Sigmoid colon (tissue), 7 donors: Measurements from ENCODE around the gene ADAM8. TPM values are rescaled to one million over a fixed set of nuclear protein-coding genes. Genes with fewer than 3 reads are reported as not detected.

Experiments used
- DNase-seq: peaks from one replicate; pipeline ENCODE4 v3.0.0-alpha.2; 2019
- H3K27ac ChIP-seq, 4 donors: fragments of 200-600 bp; sonication (generic); one replicate each; pipeline ENCODE4 v1.5.1; 2016 to 2019; ENCODE audit warnings: mild to moderate bottlenecking in 1 of 4
- H3K27me3 ChIP-seq, 3 donors: fragments of 200-600 bp; sonication (generic); one replicate each; pipeline ENCODE4 v1.5.1; 2019; ENCODE audit warnings: mild to moderate bottlenecking in 1 of 3
- H3K36me3 ChIP-seq, 4 donors: fragments of 200-600 bp; sonication (generic); one replicate each; pipeline ENCODE4 v1.5.1; 2016 to 2019
- H3K4me1 ChIP-seq, 4 donors: fragments of 200-600 bp; sonication (generic); one replicate each; pipeline ENCODE4 v1.5.1; 2017 to 2019
- H3K4me3 ChIP-seq, 4 donors: fragments of 200-600 bp; sonication (generic); one replicate each; pipeline ENCODE4 v1.5.1; 2017 to 2019; ENCODE audit warnings: mild to moderate bottlenecking in 2 of 4, moderate library complexity in 1 of 4
- H3K9me3 ChIP-seq, 4 donors: fragments of 200-600 bp in 3 of 4; sonication (generic) in 3 of 4; one replicate each; pipeline versions ENCODE4 v1.5.1 to v1.6.1; 2013 to 2019
- EP300 ChIP-seq, 4 donors: sonication (generic); formaldehyde crosslinking; IDR thresholded peaks; one replicate each; pipeline ENCODE4 v1.6.1; 2017; ENCODE audit warnings: antibody characterized with exemption in 4 of 4
- POLR2A ChIP-seq, 2 donors: fragments of 450-650 bp; IDR thresholded peaks; one replicate each; pipeline ENCODE4 v1.6.1; 2016; ENCODE audit warnings: antibody characterized with exemption in 2 of 2, mild to moderate bottlenecking in 2 of 2, moderate library complexity in 2 of 2
- POLR2AphosphoS5 ChIP-seq, 4 donors: sonication (generic); formaldehyde crosslinking; IDR thresholded peaks; one replicate each; pipeline ENCODE4 v1.6.1; 2017; ENCODE audit warnings: antibody characterized with exemption in 4 of 4
- WGBS, 2 donors: extraction: QIAGEN DNeasy Blood & Tissue Kit; methylation state at CpG; one replicate each; pipeline ENCODE4 v1.1.7; 2013; 5-methylcytosine and 5-hydroxymethylcytosine counted together
- intact Hi-C: fragments of 100-400 bp; cut with DNase I; formaldehyde crosslinking; loops from one replicate; pipeline ENCODE4 v1.15.1; 2023
- polyA plus RNA-seq, 3 donors: library from polyadenylated mRNA; stranded (reverse); fragments of 200-250 nt; gene quantifications; one replicate each; pipeline ENCODE4 v1.2.3, GENCODE V29; 2013
- total RNA-seq, 4 donors: library from RNA; depleted of rRNA; stranded (reverse); fragments of >200 nt; gene quantifications; one replicate each; pipeline ENCODE4 v1.1.0, GENCODE V29; 2016
- TF ChIP-seq, protein P1 (sequence below), 4 experiments: fragments of 450-650 bp in 3 of 4; fragments of 200-600 bp in 1 of 4; IDR thresholded peaks; one replicate each; pipeline ENCODE4 v1.5.1; 2016 to 2019; ENCODE audit warnings: antibody characterized with exemption in 4 of 4, mild to moderate bottlenecking in 3 of 4, moderate library complexity in 2 of 4
- donor health status: healthy with polysubstance abuse.
- donor health status: Bipolar disorder and iron deficiency.
- donor health status: healthy.

ADAM8 gene
- total and polyA plus RNA-seq, 7 donors = 0.36 to 8.9 (median 1.2) TPM

DNA sequence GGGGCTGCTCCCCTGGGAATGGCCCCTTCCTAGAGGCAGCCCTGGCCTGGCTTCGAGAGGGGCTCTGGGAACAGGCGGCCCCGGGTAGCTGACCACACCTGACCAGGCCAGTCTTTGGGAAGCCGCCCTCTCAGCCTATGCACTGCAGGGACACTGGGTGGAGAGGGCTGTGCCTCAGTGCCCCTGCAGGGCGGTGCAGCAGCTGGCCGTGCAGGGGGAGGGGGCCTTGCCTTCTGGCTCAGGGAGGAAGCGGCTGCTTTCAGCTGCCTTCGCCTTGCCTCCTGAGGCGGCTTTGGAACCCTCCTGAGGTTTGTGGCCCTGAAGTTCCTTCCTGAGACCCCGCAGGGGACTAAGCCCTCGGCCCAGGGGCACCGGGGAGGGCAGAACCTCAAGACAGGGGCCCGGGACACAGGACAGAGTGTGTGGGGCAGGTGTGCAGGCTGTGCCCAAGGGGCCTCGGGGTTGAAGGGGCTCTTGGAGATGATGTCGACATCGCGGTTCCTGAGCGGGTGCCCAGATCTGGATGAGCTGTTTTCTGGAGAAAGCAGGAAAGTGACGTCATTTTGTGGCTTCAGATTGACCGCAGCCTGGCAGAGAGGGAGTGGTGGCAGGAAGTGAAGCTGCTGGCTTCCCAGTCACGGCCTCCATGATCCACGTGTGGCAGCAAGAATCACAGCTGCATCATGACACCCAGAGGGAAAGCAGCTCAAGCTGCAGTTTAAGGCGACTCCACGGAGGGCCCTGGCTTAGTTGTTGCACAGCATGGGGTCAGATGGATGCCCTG lies 17.7 kb downstream of the ADAM8 start:
- intact Hi-C loops = no loop called here
- TF ChIP-seq EP300 (IDR thresholded peaks at IDR 0.05) (peak in 1 of 4 donors; percentile 58), POLR2AphosphoS5 (IDR thresholded peaks at IDR 0.05) (peak in 2 of 4 donors; percentile 24 to 74), POLR2A (IDR thresholded peaks at IDR 0.05) (no peak)
- TF ChIP-seq, protein P1, sequence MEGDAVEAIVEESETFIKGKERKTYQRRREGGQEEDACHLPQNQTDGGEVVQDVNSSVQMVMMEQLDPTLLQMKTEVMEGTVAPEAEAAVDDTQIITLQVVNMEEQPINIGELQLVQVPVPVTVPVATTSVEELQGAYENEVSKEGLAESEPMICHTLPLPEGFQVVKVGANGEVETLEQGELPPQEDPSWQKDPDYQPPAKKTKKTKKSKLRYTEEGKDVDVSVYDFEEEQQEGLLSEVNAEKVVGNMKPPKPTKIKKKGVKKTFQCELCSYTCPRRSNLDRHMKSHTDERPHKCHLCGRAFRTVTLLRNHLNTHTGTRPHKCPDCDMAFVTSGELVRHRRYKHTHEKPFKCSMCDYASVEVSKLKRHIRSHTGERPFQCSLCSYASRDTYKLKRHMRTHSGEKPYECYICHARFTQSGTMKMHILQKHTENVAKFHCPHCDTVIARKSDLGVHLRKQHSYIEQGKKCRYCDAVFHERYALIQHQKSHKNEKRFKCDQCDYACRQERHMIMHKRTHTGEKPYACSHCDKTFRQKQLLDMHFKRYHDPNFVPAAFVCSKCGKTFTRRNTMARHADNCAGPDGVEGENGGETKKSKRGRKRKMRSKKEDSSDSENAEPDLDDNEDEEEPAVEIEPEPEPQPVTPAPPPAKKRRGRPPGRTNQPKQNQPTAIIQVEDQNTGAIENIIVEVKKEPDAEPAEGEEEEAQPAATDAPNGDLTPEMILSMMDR (IDR thresholded peaks at IDR 0.05) = no peak
- Histone ChIP-seq H3K36me3 (no peaks in the 10 kb centered on the region), H3K4me3 (no peak overlapping the region), H3K27me3 (peaks cover 0 to 9% (median 0%) of the 10 kb centered on the region in 3 donors), H3K27ac (peak overlapping the region; percentile 39 to 70 (median 57)), H3K9me3 (no peaks in the 10 kb centered on the region), H3K4me1 (peaks cover 0 to 38% (median 27%) of the 10 kb centered on the region in 4 donors)
- peak; percentile 90 for DNase-seq
- WGBS, 2 donors = 42 to 76% methylated on average over 24 of the region's 24 CpGs

DNA sequence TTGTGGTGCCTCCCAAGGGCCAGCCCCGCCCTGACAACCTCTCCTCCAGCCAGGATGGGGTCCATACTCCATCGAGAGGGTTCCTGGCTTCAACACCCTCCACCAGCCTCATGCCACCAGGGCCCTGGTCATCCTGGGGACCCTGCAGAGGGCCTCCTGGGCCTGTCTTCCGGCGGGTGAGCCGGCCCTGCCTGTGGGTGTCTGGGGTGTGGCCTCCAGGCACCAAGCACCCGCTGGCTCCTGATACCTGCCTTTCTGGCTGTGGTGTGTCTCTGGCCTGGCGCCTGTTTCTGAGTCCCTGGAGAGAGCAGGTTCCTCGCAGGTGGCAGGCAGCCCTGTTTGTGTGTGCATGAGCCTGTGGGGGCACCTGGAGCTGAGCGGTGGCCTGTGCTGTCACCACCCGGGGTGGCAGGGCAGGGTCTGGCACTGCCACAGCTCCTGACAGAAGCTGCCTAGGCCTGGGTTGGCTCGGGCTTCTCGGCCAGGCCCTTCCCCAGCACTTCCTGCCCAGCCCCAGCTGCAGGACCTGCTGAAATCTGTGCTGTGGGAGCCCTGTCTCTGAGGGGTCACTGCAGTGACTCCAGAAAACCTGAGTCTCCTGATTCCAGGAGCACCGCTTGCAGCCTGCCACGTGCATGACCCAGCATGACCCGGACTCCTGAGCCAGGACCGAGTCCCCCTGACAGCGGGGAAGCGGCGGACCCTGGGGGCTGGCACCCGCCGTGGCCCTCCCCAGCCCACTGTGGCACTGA lies 18.4 kb downstream of the ADAM8 start:
- DNase-seq = no peak
- no peak for TF ChIP-seq EP300 (IDR thresholded peaks at IDR 0.05)
- TF ChIP-seq, protein P1 (IDR thresholded peaks at IDR 0.05) = no peak
- TF ChIP-seq POLR2AphosphoS5 (IDR thresholded peaks at IDR 0.05) = no peak
- no peak for TF ChIP-seq POLR2A (IDR thresholded peaks at IDR 0.05)
- intact Hi-C loops = no loop called here
- no peaks in the 10 kb centered on the region for H3K36me3 ChIP-seq
- H3K4me1 ChIP-seq = peaks cover 0 to 38% (median 27%) of the 10 kb centered on the region in 4 donors
- 42 to 44% methylated on average over 21 of the region's 21 CpGs for WGBS, 2 donors
- no peak overlapping the region for H3K4me3 ChIP-seq
- peak overlapping the region; percentile 9 to 70 (median 41) for H3K27ac ChIP-seq
- H3K9me3 ChIP-seq = no peaks in the 10 kb centered on the region
- H3K27me3 ChIP-seq = peaks cover 0 to 9% (median 0%) of the 10 kb centered on the region in 3 donors

DNA sequence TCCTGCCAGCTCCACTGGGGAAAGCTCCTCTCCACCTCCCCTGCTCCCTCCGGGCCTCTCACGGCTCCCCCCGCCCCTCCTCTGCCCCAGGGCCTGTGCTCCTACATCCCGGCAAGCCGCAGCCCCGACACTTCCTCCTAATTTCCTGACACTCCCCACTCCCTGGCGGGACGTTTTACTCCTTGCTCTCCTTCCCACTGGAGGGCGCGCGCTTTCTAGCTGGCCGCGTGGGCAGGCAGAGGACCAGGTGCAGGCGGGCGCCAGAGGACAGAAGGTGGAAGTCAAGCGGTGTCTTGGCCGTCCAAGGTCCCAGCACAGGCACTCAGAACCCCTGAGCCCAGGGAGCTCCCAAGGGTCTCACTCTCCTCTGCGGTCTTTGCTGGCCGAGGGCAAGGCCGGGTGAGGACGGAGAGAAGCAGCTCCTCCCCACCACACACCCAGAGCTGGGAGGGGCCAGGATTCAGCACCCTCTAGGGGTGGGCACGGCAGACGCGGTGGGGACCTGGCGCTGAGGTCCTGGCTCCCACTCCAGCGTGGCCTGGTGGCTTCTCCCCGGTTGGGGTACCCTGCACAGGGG lies 19.1 kb downstream of the ADAM8 start:
- DNase-seq = peak; percentile 81
- intact Hi-C loops = no loop called here
- WGBS, 2 donors = 4 to 6% methylated on average over 27 of the region's 27 CpGs
- Histone ChIP-seq H3K4me3 (peak overlapping the region in 2 of 4 donors; percentile 23 to 29), H3K4me1 (peaks cover 0 to 34% (median 26%) of the 10 kb centered on the region in 4 donors), H3K27me3 (peaks cover 0 to 10% (median 0%) of the 10 kb centered on the region in 3 donors), H3K9me3 (no peaks in the 10 kb centered on the region), H3K27ac (peak overlapping the region; percentile 9 to 70 (median 41)), H3K36me3 (no peaks in the 10 kb centered on the region)
- TF ChIP-seq EP300 (IDR thresholded peaks at IDR 0.05) (no peak), POLR2AphosphoS5 (IDR thresholded peaks at IDR 0.05) (peak in 1 of 4 donors; percentile 8), POLR2A (IDR thresholded peaks at IDR 0.05) (no peak)
- TF ChIP-seq, protein P1 (IDR thresholded peaks at IDR 0.05) = peak in 1 of 4 experiments; percentile 18

DNA sequence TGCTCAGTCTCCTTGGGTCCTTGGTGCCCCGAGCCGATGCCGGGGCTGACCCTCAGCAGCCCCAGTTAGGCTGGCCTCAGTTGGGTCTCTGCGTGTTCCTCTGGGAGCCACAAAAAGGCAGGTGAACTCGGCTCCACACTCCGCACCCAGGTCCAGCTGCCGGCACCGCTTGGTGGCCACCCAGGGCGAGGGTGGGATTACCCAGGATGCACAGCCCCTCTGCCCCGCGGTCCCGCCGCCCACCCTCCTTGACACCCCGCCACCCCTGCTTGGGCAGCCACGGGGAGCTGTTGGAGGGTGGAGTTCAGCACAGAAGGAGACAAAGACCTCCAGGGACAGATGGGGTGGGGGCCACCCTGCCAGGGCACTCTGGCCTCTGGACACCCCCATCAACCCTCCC lies 21.3 kb downstream of the ADAM8 start:
- WGBS, 2 donors = 94% methylated on average over 15 of the region's 15 CpGs
- Histone ChIP-seq H3K27me3 (peaks cover 0 to 27% (median 0%) of the 10 kb centered on the region in 3 donors), H3K4me3 (no peak overlapping the region), H3K27ac (no peak overlapping the region), H3K36me3 (no peaks in the 10 kb centered on the region), H3K9me3 (no peaks in the 10 kb centered on the region), H3K4me1 (peaks cover 0 to 18% (median 11%) of the 10 kb centered on the region in 4 donors)
- DNase-seq = no peak
- TF ChIP-seq EP300 (IDR thresholded peaks at IDR 0.05) (no peak), POLR2A (IDR thresholded peaks at IDR 0.05) (no peak), POLR2AphosphoS5 (IDR thresholded peaks at IDR 0.05) (no peak)
- TF ChIP-seq, protein P1 (IDR thresholded peaks at IDR 0.05) = no peak
- intact Hi-C loops = no loop called here
